K562 (cell line): ENCODE data around the gene OR1C1. TPM values are rescaled to one million over a fixed set of nuclear protein-coding genes. Genes with fewer than 3 reads are reported as not detected.

ENCODE experiments used
- HDAC6 ChIP-seq: IDR thresholded peaks from 2 replicates; pipeline ENCODE4 v1.6.1; 2012; ENCODE audit warnings: low read depth, mild to moderate bottlenecking, control low read depth, inconsistent platforms, low read length, moderate library complexity
- TAF15 ChIP-seq: fragments of 200-400 bp; formaldehyde crosslinking; IDR thresholded peaks from 2 replicates; pipeline ENCODE4 v1.6.1; 2017; ENCODE audit warnings: mild to moderate bottlenecking, low read depth, low read length, moderate library complexity
- ZBTB34 ChIP-seq: fragments of 250-450 bp; sonication (Bioruptor Pico); IDR thresholded peaks from 2 replicates; pipeline ENCODE4 v1.8.0; 2021; ENCODE audit warnings: mild to moderate bottlenecking, moderate library complexity
- ZNF217 ChIP-seq: sonication (generic); formaldehyde crosslinking; IDR thresholded peaks from 2 replicates; pipeline ENCODE4 v1.8.0; 2022; ENCODE audit warnings: mild to moderate bottlenecking, missing genetic modification reagents
- ZNF431 ChIP-seq: sonication (generic); formaldehyde crosslinking; IDR thresholded peaks from 2 replicates; pipeline ENCODE4 v1.8.0; 2022; ENCODE audit warnings: mild to moderate bottlenecking, missing genetic modification reagents
- ZNF609 ChIP-seq: sonication (generic); formaldehyde crosslinking; IDR thresholded peaks from 2 replicates; pipeline ENCODE4 v1.8.1; 2023; ENCODE audit warnings: missing genetic modification reagents, mild to moderate bottlenecking, borderline replicate concordance
- ZNF696 ChIP-seq: fragments of 250-450 bp; sonication (Bioruptor Pico); conservative IDR thresholded peaks from 2 replicates; pipeline ENCODE4 v1.4.0; 2020; ENCODE audit warnings: mild to moderate bottlenecking, moderate library complexity
- ZNF780A ChIP-seq: fragments of 250-450 bp; sonication (Bioruptor Pico); IDR thresholded peaks from 2 replicates; pipeline ENCODE4 v1.5.0; 2021; ENCODE audit warnings: mild to moderate bottlenecking
- polyA plus RNA-seq, 8 experiments: library from polyadenylated mRNA; depleted of rRNA in 4 of 8; stranded (reverse) in 5 of 8; unstranded in 3 of 8; fragments of >200 nt; fragmentation: Nextera tagmentation in 2 of 8; fragmentation: Illumina TruSeq in 1 of 8; extraction: Ambion mirVana in 2 of 8; extraction: Trizol in 1 of 8; gene quantifications; 2 replicates each; pipeline versions ENCODE4 v1.2.1 to v1.2.3, GENCODE V29; 2011 to 2014; ENCODE audit warnings: inconsistent platforms in 1 of 8, missing spikeins in 1 of 8
- total RNA-seq, 7 experiments: library from RNA; depleted of rRNA in 6 of 7; stranded (reverse); fragments of >200 nt in 6 of 7; fragmentation: Illumina TruSeq in 2 of 7; extraction: Trizol in 2 of 7; gene quantifications; 2 replicates each; pipeline versions ENCODE4 v1.2.1 to v1.2.3, GENCODE V29; 2011 to 2021; ENCODE audit warnings: low replicate concordance in 1 of 7

The OR1C1 gene
- total and polyA plus RNA-seq, 9 of the 15 experiments (the other 6 are each of a cell fraction or from before 2014, with no cell fraction given) = not detected

GRCh38 chr1:247748041-247748440 lies 12.3 kb downstream of the OR1C1 start, which contains the start of gene OR14A2 (continued):
- no peak for TF ChIP-seq HDAC6
- no peak for TF ChIP-seq ZBTB34
- TF ChIP-seq TAF15 = no peak
- no peak for TF ChIP-seq ZNF780A (CRISPR knock-in tag)
- TF ChIP-seq ZNF609 (CRISPR knock-in tag) = no peak
- TF ChIP-seq ZNF696 (CRISPR knock-in tag) = no peak
- no peak for TF ChIP-seq ZNF431 (CRISPR knock-in tag)
- no peak for TF ChIP-seq ZNF217 (CRISPR knock-in tag)
